HEK293 (cell line): ENCODE results near the gene PIEZO1.

ENCODE experiments used
- AEBP2 ChIP-seq: fragments of 450-650 bp; formaldehyde crosslinking; IDR thresholded peaks from 2 replicates; pipeline ENCODE4 v1.5.1; 2016; ENCODE audit warnings: missing biosample characterization, missing genetic modification characterization, borderline replicate concordance
- BCL11B ChIP-seq: fragments of 450-650 bp; formaldehyde crosslinking; IDR thresholded peaks from 2 replicates; pipeline ENCODE4 v1.5.1; 2016; ENCODE audit warnings: low read depth, missing biosample characterization, missing genetic modification characterization
- BCL6B ChIP-seq: fragments of 450-650 bp; formaldehyde crosslinking; IDR thresholded peaks from 2 replicates; pipeline ENCODE4 v1.5.1; 2017; ENCODE audit warnings: missing biosample characterization, missing genetic modification characterization
- CTCF ChIP-seq: fragments of 450-650 bp; formaldehyde crosslinking; IDR thresholded peaks from 2 replicates; pipeline ENCODE4 v1.5.1; 2016; ENCODE audit warnings: missing biosample characterization, missing genetic modification characterization
- FEZF1 ChIP-seq: fragments of 450-650 bp; formaldehyde crosslinking; IDR thresholded peaks from 2 replicates; pipeline ENCODE4 v1.5.1; 2016; ENCODE audit warnings: missing biosample characterization, missing genetic modification characterization
- HOXC10 ChIP-seq: sonication (generic); formaldehyde crosslinking; IDR thresholded peaks from 2 replicates; pipeline ENCODE4 v1.8.1; 2023; ENCODE audit warnings: mild to moderate bottlenecking, missing genetic modification reagents
- KLF7 ChIP-seq: fragments of 450-650 bp; formaldehyde crosslinking; IDR thresholded peaks from 2 replicates; pipeline ENCODE4 v1.5.1; 2016; ENCODE audit warnings: missing biosample characterization, missing genetic modification characterization, borderline replicate concordance
- MEIS1 ChIP-seq: sonication (generic); formaldehyde crosslinking; IDR thresholded peaks from 2 replicates; pipeline ENCODE4 v1.8.1; 2022; ENCODE audit warnings: missing genetic modification reagents, mild to moderate bottlenecking, borderline replicate concordance
- ZBTB21 ChIP-seq: fragments of 450-650 bp; formaldehyde crosslinking; IDR thresholded peaks from 2 replicates; pipeline ENCODE4 v1.5.1; 2017; ENCODE audit warnings: missing biosample characterization, missing genetic modification characterization
- ZNF114 ChIP-seq: fragments of 450-650 bp; formaldehyde crosslinking; IDR thresholded peaks from 2 replicates; pipeline ENCODE4 v1.5.0; 2017; ENCODE audit warnings: missing biosample characterization, missing genetic modification characterization
- ZNF138 ChIP-seq: fragments of 450-650 bp; formaldehyde crosslinking; IDR thresholded peaks from 2 replicates; pipeline ENCODE4 v1.5.1; 2016; ENCODE audit warnings: missing biosample characterization, missing genetic modification characterization, borderline replicate concordance
- ZNF140 ChIP-seq: fragments of 450-650 bp; formaldehyde crosslinking; IDR thresholded peaks from 2 replicates; pipeline ENCODE4 v1.5.1; 2016; ENCODE audit warnings: missing biosample characterization, missing genetic modification characterization
- ZNF155 ChIP-seq: fragments of 450-650 bp; formaldehyde crosslinking; IDR thresholded peaks from 2 replicates; pipeline ENCODE4 v1.5.1; 2016; ENCODE audit warnings: missing biosample characterization, missing genetic modification characterization
- ZNF19 ChIP-seq: fragments of 450-650 bp; formaldehyde crosslinking; IDR thresholded peaks from 2 replicates; pipeline ENCODE4; 2016; ENCODE audit warnings: missing biosample characterization, missing genetic modification characterization, low read depth
- ZNF2 ChIP-seq: fragments of 450-650 bp; formaldehyde crosslinking; IDR thresholded peaks from 2 replicates; pipeline ENCODE4 v1.5.1; 2016; ENCODE audit warnings: missing biosample characterization, missing genetic modification characterization
- ZNF214 ChIP-seq: fragments of 450-650 bp; formaldehyde crosslinking; IDR thresholded peaks from 2 replicates; pipeline ENCODE4 v1.5.1; 2017; ENCODE audit warnings: missing biosample characterization, mild to moderate bottlenecking, missing genetic modification characterization, borderline replicate concordance
- ZNF223 ChIP-seq: fragments of 450-650 bp; formaldehyde crosslinking; IDR thresholded peaks from 2 replicates; pipeline ENCODE4 v1.5.1; 2016; ENCODE audit warnings: missing biosample characterization, missing genetic modification characterization
- ZNF341 ChIP-seq: fragments of 450-650 bp; formaldehyde crosslinking; IDR thresholded peaks from 2 replicates; pipeline ENCODE4; 2016; ENCODE audit warnings: low read depth, missing biosample characterization, missing genetic modification characterization
- ZNF404 ChIP-seq: fragments of 450-650 bp; formaldehyde crosslinking; IDR thresholded peaks from 2 replicates; pipeline ENCODE4 v1.5.1; 2017; ENCODE audit warnings: missing biosample characterization, missing genetic modification characterization
- ZNF510 ChIP-seq: fragments of 450-650 bp; formaldehyde crosslinking; IDR thresholded peaks from 2 replicates; pipeline ENCODE4 v1.5.1; 2018; ENCODE audit warnings: mild to moderate bottlenecking, missing genetic modification characterization, missing biosample characterization; ENCODE audit not compliant: insufficient replicate concordance
- ZNF560 ChIP-seq: fragments of 450-650 bp; formaldehyde crosslinking; IDR thresholded peaks from 2 replicates; pipeline ENCODE4 v1.5.1; 2017; ENCODE audit warnings: missing biosample characterization, missing genetic modification characterization, borderline replicate concordance
- ZNF660 ChIP-seq: fragments of 450-650 bp; IDR thresholded peaks from 2 replicates; pipeline ENCODE4 v1.5.1; 2018; ENCODE audit warnings: missing biosample characterization, mild to moderate bottlenecking, missing genetic modification characterization
- ZNF768 ChIP-seq: fragments of 450-650 bp; formaldehyde crosslinking; IDR thresholded peaks from 2 replicates; pipeline ENCODE4 v1.5.1; 2018; ENCODE audit warnings: missing biosample characterization, mild to moderate bottlenecking, missing genetic modification characterization
- ZNF843 ChIP-seq: fragments of 450-650 bp; formaldehyde crosslinking; IDR thresholded peaks from 2 replicates; pipeline ENCODE4 v1.5.1; 2016; ENCODE audit warnings: missing biosample characterization, missing genetic modification characterization
- ZSCAN16 ChIP-seq: fragments of 450-650 bp; formaldehyde crosslinking; IDR thresholded peaks from 2 replicates; pipeline ENCODE4 v1.5.1; 2016; ENCODE audit warnings: missing biosample characterization, missing genetic modification characterization
- TF ChIP-seq, protein P1 (sequence below): fragments of 450-650 bp; formaldehyde crosslinking; IDR thresholded peaks from 2 replicates; pipeline ENCODE4 v1.5.1; 2016; ENCODE audit warnings: missing biosample characterization, missing genetic modification characterization
- TF ChIP-seq, protein P2 (sequence below): sonication (generic); formaldehyde crosslinking; IDR thresholded peaks from 2 replicates; pipeline ENCODE4 v1.8.1; 2022; ENCODE audit warnings: mild to moderate bottlenecking, moderate library complexity, missing genetic modification reagents
- TF ChIP-seq, protein P3 (sequence below): fragments of 450-650 bp; formaldehyde crosslinking; IDR thresholded peaks from 2 replicates; pipeline ENCODE4 v1.5.1; 2016; ENCODE audit warnings: missing biosample characterization, missing genetic modification characterization
- TF ChIP-seq, protein P4 (sequence below): fragments of 450-650 bp; formaldehyde crosslinking; IDR thresholded peaks from 2 replicates; pipeline ENCODE4 v1.5.1; 2016; ENCODE audit warnings: missing biosample characterization, missing genetic modification characterization

The PIEZO1 gene

DNA sequence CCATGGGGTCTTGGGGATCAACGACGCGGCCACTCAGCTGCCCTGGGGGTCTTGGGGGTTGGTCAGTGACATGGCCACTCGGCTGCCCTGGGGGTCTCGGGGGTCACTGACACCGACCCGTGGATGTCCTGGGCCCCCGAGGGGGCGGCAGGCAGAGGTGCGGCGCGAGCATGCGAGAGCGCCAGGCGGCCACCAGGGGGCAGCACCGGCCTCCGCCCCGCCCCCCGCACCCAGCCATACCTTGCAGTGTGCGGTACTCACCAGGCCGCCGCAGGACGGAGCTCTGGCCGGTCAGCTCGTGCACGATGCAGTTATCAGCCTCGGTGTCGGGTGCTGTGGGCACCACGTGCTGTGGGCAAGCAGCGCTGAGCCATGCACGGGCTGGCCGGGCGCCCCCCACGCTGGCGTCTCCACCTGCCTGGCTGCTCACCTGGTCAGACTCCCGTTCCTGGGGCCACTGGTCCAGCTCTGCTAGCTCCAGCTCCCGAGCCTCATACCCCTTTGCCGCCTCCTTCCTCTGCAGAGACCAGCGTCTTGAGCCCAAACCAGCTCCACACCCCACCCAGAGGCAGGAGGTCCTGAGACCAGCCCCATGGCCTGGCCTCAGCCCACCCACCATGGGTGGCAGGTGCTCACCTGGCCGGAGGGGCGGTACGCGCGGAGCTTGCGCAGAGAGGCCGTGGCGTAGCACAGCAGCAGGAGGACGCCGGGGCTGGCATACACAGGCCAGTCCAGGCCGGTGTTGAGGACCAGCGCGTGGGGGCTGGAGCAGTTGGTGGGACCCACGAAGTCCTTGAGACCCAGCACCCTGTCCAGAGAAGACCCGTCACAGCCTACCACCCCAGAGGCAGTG, 47.5 kb downstream of the PIEZO1 start (continued):
- peak; percentile 72; the same call in 1 of the 2 replicates for TF ChIP-seq ZNF2 (tag by site-specific recombination)
- TF ChIP-seq CTCF, result peak; percentile 99
- TF ChIP-seq ZNF214 (tag by site-specific recombination), result no peak
- peak; percentile 93; the same call in 1 of the 2 replicates for TF ChIP-seq BCL11B (tag by site-specific recombination)
- no peak for TF ChIP-seq ZNF768 (tag by site-specific recombination)
- TF ChIP-seq ZNF843 (tag by site-specific recombination), result no peak; the same call in 1 of the 2 replicates
- TF ChIP-seq, protein P1, sequence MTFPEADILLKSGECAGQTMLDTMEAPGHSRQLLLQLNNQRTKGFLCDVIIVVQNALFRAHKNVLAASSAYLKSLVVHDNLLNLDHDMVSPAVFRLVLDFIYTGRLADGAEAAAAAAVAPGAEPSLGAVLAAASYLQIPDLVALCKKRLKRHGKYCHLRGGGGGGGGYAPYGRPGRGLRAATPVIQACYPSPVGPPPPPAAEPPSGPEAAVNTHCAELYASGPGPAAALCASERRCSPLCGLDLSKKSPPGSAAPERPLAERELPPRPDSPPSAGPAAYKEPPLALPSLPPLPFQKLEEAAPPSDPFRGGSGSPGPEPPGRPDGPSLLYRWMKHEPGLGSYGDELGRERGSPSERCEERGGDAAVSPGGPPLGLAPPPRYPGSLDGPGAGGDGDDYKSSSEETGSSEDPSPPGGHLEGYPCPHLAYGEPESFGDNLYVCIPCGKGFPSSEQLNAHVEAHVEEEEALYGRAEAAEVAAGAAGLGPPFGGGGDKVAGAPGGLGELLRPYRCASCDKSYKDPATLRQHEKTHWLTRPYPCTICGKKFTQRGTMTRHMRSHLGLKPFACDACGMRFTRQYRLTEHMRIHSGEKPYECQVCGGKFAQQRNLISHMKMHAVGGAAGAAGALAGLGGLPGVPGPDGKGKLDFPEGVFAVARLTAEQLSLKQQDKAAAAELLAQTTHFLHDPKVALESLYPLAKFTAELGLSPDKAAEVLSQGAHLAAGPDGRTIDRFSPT (tag by site-specific recombination), result 0 out of 2 replicates have a peak, but pooled peaks have one; percentile 42
- TF ChIP-seq, protein P2, sequence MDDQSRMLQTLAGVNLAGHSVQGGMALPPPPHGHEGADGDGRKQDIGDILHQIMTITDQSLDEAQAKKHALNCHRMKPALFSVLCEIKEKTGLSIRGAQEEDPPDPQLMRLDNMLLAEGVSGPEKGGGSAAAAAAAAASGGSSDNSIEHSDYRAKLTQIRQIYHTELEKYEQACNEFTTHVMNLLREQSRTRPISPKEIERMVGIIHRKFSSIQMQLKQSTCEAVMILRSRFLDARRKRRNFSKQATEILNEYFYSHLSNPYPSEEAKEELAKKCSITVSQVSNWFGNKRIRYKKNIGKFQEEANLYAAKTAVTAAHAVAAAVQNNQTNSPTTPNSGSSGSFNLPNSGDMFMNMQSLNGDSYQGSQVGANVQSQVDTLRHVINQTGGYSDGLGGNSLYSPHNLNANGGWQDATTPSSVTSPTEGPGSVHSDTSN (CRISPR knock-in tag), result no peak
- no peak for TF ChIP-seq HOXC10 (CRISPR knock-in tag)
- TF ChIP-seq AEBP2 (tag by site-specific recombination), result no peak
- TF ChIP-seq ZNF341 (tag by site-specific recombination), result no peak
- no peak for TF ChIP-seq BCL6B (tag by site-specific recombination)
- TF ChIP-seq ZNF223 (tag by site-specific recombination), result no peak
- no peak for TF ChIP-seq ZBTB21
- TF ChIP-seq ZNF140 (tag by site-specific recombination), result no peak
- no peak for TF ChIP-seq MEIS1
- peak; percentile 11; the same call in 1 of the 2 replicates for TF ChIP-seq KLF7
- TF ChIP-seq, protein P3, sequence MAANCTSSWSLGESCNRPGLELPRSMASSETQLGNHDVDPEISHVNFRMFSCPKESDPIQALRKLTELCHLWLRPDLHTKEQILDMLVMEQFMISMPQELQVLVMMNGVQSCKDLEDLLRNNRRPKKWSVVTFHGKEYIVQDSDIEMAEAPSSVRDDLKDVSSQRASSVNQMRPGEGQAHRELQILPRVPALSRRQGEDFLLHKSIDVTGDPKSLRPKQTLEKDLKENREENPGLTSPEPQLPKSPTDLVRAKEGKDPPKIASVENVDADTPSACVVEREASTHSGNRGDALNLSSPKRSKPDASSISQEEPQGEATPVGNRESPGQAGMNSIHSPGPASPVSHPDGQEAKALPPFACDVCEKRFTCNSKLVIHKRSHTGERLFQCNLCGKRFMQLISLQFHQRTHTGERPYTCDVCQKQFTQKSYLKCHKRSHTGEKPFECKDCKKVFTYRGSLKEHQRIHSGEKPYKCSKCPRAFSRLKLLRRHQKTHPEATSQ (tag by site-specific recombination), result 0 out of 2 replicates have a peak, but pooled peaks have one; percentile 14
- no peak for TF ChIP-seq ZNF510 (tag by site-specific recombination)
- TF ChIP-seq, protein P4, sequence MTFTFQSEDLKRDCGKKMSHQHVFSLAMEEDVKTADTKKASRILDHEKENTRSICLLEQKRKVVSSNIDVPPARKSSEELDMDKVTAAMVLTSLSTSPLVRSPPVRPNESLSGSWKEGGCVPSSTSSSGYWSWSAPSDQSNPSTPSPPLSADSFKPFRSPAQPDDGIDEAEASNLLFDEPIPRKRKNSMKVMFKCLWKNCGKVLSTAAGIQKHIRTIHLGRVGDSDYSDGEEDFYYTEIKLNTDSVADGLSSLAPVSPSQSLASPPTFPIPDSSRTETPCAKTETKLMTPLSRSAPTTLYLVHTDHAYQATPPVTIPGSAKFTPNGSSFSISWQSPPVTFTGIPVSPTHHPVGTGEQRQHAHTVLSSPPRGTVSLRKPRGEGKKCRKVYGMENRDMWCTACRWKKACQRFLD (tag by site-specific recombination), result no peak
- no peak for TF ChIP-seq ZNF155
- no peak for TF ChIP-seq ZNF560
- no peak for TF ChIP-seq ZNF114 (tag by site-specific recombination)
- no peak for TF ChIP-seq ZNF404
- no peak for TF ChIP-seq FEZF1 (tag by site-specific recombination)
- TF ChIP-seq ZNF660 (tag by site-specific recombination), result peak; percentile 71
- TF ChIP-seq ZNF138 (tag by site-specific recombination), result no peak
- no peak for TF ChIP-seq ZSCAN16 (tag by site-specific recombination)
- no peak for TF ChIP-seq ZNF19 (tag by site-specific recombination)
